Colonic mucosa (tissue), 4 donors: ENCODE measurements around the gene MAN1A2. TPM values are rescaled to one million over a fixed set of nuclear protein-coding genes. Genes with fewer than 3 reads are reported as not detected.

Source experiments
- DNase-seq: peaks from one replicate; pipeline ENCODE4 v3.0.0-alpha.2; 2020
- H3K27ac ChIP-seq: fragments of 200-600 bp; one replicate; pipeline ENCODE4 v1.8.0; 2021
- H3K27me3 ChIP-seq: fragments of 200-600 bp; one replicate; pipeline ENCODE4 v1.8.0; 2021
- H3K36me3 ChIP-seq: fragments of 200-600 bp; one replicate; pipeline ENCODE4 v1.8.0; 2021
- H3K4me1 ChIP-seq: fragments of 200-600 bp; one replicate; pipeline ENCODE4 v1.8.0; 2021; ENCODE audit warnings: mild to moderate bottlenecking
- H3K4me3 ChIP-seq: fragments of 200-600 bp; one replicate; pipeline ENCODE4 v1.8.0; 2021
- H3K9ac ChIP-seq, 2 donors: one replicate each; pipeline ENCODE4 v1.7.0; 2013; ENCODE audit warnings: control low read depth in 2 of 2, low read depth in 2 of 2, low read length in 2 of 2
- H3K9me3 ChIP-seq: fragments of 200-600 bp; one replicate; pipeline ENCODE4 v1.8.0; 2021
- CTCF ChIP-seq: fragments of 200-600 bp; IDR thresholded peaks from one replicate; pipeline ENCODE4 v1.8.0; 2022; ENCODE audit warnings: antibody characterized with exemption, mild to moderate bottlenecking
- intact Hi-C: fragments of 100-400 bp; cut with DNase I; formaldehyde crosslinking; loops from one replicate; pipeline ENCODE4 v1.14.1; 2022
- total RNA-seq, 2 donors: library from RNA; stranded (reverse); fragmentation: NEBNext Ultra II Directional in 1 of 2; extraction: Animal tissue kit (Norgen Biotek cat#: 25700) in 1 of 2; gene quantifications; one replicate each; pipeline ENCODE4 v1.2.1, GENCODE V29; 2021
- donor health status: healthy.
- donor health status: DM: no; HTN: no; CAD: no.
- donor health status: DM: no; HTN: no; CAD: no.

The MAN1A2 gene
- total RNA-seq, 2 donors from 2014 or later, result 27.9 to 35.7 TPM

DNA sequence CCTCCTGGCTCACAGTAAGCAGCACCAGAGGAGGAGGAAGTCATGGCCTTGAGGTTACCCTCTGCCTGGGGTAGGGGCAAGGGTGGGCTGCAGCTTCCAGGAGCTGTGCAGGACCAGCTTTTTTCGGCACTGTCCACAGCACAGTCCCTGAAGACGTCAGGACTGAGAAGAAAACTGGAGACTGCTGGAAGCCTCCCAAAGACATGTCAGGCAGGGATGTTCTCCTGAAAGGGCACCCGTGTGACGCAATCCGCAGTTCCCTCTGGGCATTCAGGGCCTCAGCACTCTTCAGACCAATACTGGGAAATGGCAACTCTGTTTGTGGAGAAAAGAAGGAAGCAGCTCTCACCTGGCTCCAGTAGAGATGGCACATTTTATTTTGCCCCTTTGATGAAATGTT is 173.8 kb downstream of the MAN1A2 start:
- Histone ChIP-seq H3K4me3 (no peak overlapping the region), H3K27ac (no peak overlapping the region), H3K9ac (no peak overlapping the region), H3K36me3 (no peaks in the 10 kb centered on the region), H3K27me3 (no peaks in the 10 kb centered on the region), H3K9me3 (no peaks in the 10 kb centered on the region), H3K4me1 (no peaks in the 10 kb centered on the region)
- intact Hi-C loops, result no loop called here
- TF ChIP-seq CTCF, result no peak
- DNase-seq, result no peak

GRCh38 chr1:117541585-117541984 is 174.3 kb downstream of the MAN1A2 start:
- intact Hi-C loops, result no loop called here
- no peaks in the 10 kb centered on the region for H3K4me1 ChIP-seq
- no peaks in the 10 kb centered on the region for H3K9me3 ChIP-seq
- no peak for DNase-seq
- no peak overlapping the region for H3K4me3 ChIP-seq
- no peak for TF ChIP-seq CTCF
- H3K36me3 ChIP-seq, result no peaks in the 10 kb centered on the region
- H3K27me3 ChIP-seq, result no peaks in the 10 kb centered on the region
- H3K9ac ChIP-seq, result no peak overlapping the region
- H3K27ac ChIP-seq, result no peak overlapping the region

DNA sequence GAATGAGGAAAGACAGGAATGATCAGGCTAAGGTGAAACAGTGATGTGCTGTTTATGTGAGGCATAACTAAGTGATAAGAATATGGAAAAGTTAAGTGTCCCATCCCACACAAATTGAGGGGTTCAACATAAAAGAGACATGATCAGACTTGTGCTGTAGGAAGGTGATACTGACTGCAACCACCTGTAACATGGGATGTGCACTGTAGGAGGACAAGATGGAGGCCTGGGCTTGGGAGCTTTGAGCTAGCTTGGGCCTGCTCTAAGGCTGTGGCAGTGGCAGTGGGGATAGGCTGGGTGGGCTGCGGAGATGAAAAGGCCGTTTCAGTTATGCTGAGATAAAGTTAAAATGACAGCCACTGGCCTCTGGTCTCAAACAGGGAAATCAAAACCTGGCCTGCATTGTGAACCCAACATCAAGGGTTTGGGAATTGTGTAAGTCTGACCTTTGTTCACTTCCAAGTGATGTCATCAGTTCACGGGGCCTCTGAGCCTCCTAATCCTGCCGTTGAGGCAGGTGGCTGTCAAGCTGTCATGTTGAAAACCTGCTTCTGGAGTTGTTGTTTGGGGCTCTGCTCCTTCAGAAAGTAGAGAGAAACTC is 177.4 kb downstream of the MAN1A2 start:
- DNase-seq, result peak; percentile 57
- no peak overlapping the region for H3K4me3 ChIP-seq
- no peak overlapping the region for H3K27ac ChIP-seq
- H3K27me3 ChIP-seq, result no peaks in the 10 kb centered on the region
- no peaks in the 10 kb centered on the region for H3K4me1 ChIP-seq
- H3K9me3 ChIP-seq, result no peaks in the 10 kb centered on the region
- intact Hi-C loops, result no loop called here
- H3K36me3 ChIP-seq, result no peaks in the 10 kb centered on the region
- TF ChIP-seq CTCF, result no peak
- no peak overlapping the region for H3K9ac ChIP-seq

GRCh38 chr1:117546467-117546866 is 179.2 kb downstream of the MAN1A2 start:
- intact Hi-C loops, result no loop called here
- no peaks in the 10 kb centered on the region for H3K4me1 ChIP-seq
- no peaks in the 10 kb centered on the region for H3K36me3 ChIP-seq
- TF ChIP-seq CTCF, result no peak
- H3K4me3 ChIP-seq, result no peak overlapping the region
- no peak overlapping the region for H3K9ac ChIP-seq
- no peak for DNase-seq
- no peak overlapping the region for H3K27ac ChIP-seq
- H3K9me3 ChIP-seq, result no peaks in the 10 kb centered on the region
- H3K27me3 ChIP-seq, result no peaks in the 10 kb centered on the region

GRCh38 chr1:117553471-117553870 is 186.2 kb downstream of the MAN1A2 start:
- Histone ChIP-seq H3K27me3 (no peaks in the 10 kb centered on the region), H3K9me3 (no peaks in the 10 kb centered on the region), H3K9ac (no peak overlapping the region), H3K36me3 (no peaks in the 10 kb centered on the region), H3K4me1 (no peaks in the 10 kb centered on the region), H3K4me3 (no peak overlapping the region), H3K27ac (no peak overlapping the region)
- intact Hi-C loops, result no loop called here
- no peak for TF ChIP-seq CTCF
- DNase-seq, result no peak
